Astrocyte of the spinal cord (primary cell): Measurements from ENCODE around the gene GXYLT2.

Source experiments
- DNase-seq: peaks from one replicate; pipeline ENCODE4 v3.0.0; 2011; ENCODE audit warnings: low read depth, low spot score
- H3K4me3 ChIP-seq: 2 replicates; pipeline ENCODE4 v1.5.1; 2011; ENCODE audit warnings: low read depth, mild to moderate bottlenecking, low read length, moderate library complexity
- in situ Hi-C: cut with HindIII; loops from 2 replicates; pipeline ENCODE4 v1.10.0; 2017; ENCODE audit warnings: low sequenced_read_pairs
- TF ChIP-seq, protein P1 (sequence below): IDR thresholded peaks from 2 replicates; pipeline ENCODE4 v1.5.1; 2012; ENCODE audit warnings: low read depth, mild to moderate bottlenecking, low read length, inconsistent platforms

Gene GXYLT2

DNA sequence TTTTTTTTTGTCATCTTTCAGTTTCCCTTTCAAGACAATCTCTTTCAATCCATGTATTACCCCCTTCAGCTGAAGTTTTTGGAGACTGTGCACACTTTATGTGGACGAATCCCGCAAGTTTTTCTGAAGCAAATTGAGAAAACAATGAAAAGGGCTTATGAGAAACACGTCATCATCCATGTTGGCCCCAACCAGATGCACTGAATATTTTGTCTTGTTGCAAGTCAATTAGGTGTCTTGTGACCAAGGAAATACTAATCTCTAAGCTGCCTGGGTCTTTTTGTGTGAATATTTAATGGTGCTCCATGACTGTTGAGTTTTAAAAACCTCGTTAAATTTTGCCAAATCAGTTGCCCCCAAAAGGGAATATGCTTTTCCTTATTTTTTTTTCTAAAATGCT is 87.1 kb downstream of the GXYLT2 start:
- in situ Hi-C loops: no loop called here
- TF ChIP-seq, protein P1, sequence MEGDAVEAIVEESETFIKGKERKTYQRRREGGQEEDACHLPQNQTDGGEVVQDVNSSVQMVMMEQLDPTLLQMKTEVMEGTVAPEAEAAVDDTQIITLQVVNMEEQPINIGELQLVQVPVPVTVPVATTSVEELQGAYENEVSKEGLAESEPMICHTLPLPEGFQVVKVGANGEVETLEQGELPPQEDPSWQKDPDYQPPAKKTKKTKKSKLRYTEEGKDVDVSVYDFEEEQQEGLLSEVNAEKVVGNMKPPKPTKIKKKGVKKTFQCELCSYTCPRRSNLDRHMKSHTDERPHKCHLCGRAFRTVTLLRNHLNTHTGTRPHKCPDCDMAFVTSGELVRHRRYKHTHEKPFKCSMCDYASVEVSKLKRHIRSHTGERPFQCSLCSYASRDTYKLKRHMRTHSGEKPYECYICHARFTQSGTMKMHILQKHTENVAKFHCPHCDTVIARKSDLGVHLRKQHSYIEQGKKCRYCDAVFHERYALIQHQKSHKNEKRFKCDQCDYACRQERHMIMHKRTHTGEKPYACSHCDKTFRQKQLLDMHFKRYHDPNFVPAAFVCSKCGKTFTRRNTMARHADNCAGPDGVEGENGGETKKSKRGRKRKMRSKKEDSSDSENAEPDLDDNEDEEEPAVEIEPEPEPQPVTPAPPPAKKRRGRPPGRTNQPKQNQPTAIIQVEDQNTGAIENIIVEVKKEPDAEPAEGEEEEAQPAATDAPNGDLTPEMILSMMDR: no peak
- no peak overlapping the region for H3K4me3 ChIP-seq

DNA sequence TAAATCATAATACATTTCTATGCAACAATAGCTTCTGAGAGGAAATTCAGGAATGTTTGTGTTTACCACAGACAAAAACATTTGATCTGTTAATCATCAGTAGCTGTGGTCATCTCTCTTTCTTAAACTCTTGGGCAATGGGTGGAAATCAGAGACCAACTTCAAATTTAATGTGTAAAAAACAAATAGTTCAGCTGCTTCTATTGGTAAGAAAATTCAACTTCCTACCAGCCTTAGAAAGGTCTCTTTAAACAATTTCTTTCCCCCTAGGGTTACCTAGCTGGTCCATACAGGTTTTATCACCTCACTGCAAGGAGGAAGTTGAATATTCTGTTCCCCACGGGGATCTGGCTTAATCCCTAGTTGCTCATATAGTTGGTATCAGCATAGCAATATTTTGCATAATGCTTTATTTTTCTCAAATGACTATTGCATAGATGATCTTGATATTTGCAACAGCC is 88.5 kb downstream of the GXYLT2 start:
- TF ChIP-seq, protein P1: no peak
- DNase-seq: no peak
- no peak overlapping the region for H3K4me3 ChIP-seq
- in situ Hi-C loops: no loop called here

More for the DNA sequence above, 87.1 kb downstream of the GXYLT2 start:
- no peak for DNase-seq

DNA sequence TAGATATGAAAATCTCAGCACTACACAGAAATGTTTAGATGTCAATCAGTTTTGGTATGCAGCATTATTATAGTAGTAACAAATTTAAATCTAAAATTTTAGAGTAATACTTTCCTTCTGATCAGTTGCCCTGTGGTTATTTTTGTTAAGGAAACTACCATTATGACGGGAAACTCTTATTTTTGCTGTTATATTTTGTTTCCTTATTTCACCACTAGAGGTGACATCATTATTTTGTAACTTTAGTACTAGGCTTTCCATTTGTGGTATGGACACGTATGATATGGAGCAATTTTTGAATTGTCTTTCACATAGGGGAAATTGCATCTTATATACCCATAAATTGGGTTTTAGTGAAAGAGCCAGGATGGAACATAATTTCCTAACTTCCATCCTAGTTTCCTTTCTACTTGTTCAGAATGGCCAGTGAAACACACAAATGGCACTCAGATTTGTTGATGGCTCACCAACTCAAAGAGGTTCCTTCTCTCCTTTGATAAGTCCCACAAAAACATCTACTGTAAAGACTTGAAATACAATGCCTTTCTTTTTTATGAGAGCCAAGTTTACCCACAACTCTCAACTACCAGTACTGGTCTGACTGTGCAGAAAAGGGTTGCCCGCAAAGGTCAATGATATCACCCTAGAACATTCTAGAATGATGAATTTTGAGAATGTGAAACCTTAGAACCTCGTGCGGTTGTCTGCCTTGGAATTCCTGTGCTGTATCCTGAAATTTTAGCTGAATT is 89.4 kb downstream of the GXYLT2 start:
- DNase-seq: no peak
- H3K4me3 ChIP-seq: no peak overlapping the region
- TF ChIP-seq, protein P1: no peak
- in situ Hi-C loops: no loop called here

DNA sequence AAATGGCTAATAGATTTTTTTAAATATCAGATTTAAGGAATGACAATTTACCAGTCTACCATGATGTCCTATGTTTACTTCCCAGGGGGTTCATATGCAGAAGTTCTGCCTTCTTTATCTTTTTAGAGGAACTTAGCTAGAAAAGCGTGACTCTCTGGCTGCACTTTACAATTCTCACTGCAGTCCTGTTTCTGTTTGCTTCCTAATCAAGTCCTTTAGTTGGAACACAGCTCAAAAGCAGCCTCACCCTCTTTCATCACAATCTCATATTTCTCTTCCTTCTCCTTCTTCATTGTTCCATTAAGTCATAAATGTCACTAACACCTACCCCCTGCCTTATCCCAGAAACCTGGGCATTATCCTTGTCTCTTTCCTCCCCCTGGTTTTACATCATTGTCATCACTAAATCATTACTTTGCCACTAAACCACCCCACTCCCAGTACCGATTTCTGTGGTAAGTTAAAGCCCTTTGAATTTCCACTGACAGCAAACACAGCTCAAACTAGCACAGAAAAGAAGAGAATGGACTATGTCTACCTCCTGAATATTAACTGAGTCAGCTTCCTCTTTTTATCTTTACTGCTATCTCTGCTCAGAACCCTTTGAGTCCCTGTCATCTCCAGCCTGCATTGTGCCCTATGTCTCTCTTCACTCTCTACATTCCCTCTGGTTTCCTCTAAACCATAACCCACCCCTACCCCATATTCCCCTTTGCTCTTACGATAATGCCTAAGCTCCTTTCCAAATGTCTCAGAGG is 94.9 kb downstream of the GXYLT2 start:
- TF ChIP-seq, protein P1: no peak
- in situ Hi-C loops: no loop called here
- no peak for DNase-seq
- no peak overlapping the region for H3K4me3 ChIP-seq

DNA sequence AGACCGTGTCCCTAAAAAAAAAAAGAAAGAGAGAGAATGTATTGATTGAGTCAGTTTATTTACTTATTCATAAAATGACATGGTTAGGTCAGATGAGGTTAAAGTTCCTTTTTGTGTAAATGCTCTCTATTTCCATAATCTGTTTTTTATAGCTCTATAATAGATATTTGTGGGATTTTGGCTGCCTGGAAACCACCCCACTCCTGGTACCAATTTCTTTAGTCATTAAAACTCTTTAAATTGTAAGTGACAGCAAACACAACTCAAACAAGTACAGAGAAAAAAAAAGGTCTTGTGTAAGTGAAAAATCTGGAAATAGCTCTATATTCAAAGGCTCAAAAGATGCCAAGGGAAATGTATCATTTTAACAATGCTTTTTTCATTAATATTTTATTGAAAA is 97.7 kb downstream of the GXYLT2 start:
- in situ Hi-C loops: no loop called here
- no peak overlapping the region for H3K4me3 ChIP-seq
- TF ChIP-seq, protein P1: no peak
- DNase-seq: no peak

DNA sequence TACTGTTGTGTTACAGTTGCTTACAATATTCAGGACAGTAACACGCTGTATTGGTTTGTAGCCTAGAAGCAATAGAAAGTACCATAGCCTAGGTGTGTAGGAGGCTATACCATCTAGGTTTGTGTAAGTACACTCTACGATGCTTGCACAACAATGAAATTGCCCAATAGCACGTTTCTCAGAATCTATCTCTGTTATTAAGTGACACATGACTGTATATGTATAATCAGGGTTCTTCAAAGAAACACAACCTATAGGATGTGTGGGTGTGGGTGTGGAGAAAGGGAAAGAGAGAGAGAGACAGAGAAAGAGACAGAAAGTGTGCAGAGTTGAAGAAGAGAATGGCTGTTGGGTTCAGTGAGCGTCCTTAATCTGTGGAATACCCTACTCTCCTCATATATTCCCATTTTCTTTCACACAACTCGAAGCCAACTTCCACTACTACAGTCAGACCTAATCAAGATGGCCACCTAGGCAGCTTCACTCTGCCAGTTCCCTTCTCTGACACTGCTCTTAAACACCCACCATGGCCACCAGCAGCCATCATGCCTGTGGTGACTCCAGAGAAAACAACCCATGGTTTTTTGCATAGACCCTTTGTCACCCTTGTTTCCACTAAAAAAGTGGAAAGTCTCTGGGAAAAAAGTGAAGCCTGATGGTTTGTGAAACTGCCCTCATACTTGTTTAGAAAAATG is 103.0 kb downstream of the GXYLT2 start:
- no peak overlapping the region for H3K4me3 ChIP-seq
- DNase-seq: no peak
- in situ Hi-C loops: no loop called here
- TF ChIP-seq, protein P1: no peak
